Keratinocyte (primary cell): Measurements from ENCODE around the gene CALR3. TPM values are rescaled to one million over a fixed set of nuclear protein-coding genes. Genes with fewer than 3 reads are reported as not detected.

Experiments used
- DNase-seq: peaks from one replicate; pipeline ENCODE4 v3.0.0-alpha.2; 2011; ENCODE audit warnings: low read depth, missing footprints, low spot score
- FAIRE-seq: peaks from 2 replicates; lab custom pipeline; 2011; peaks lifted over from hg19 to GRCh38; lab: Jason Lieb, UNC
- H2AFZ ChIP-seq: 2 replicates; pipeline ENCODE4 v1.6.0; 2012; ENCODE audit warnings: low read length, control low read depth, inconsistent platforms; ENCODE audit not compliant: control insufficient read depth
- H3K27ac ChIP-seq: 2 replicates; pipeline ENCODE4 v1.5.1; 2011; ENCODE audit warnings: low read length; ENCODE audit not compliant: control insufficient read depth, insufficient read depth
- H3K27me3 ChIP-seq: 3 replicates; pipeline ENCODE4 v1.6.0; 2011; ENCODE audit warnings: low read length; ENCODE audit not compliant: control insufficient read depth, insufficient read depth; ENCODE audit errors: extremely low read depth
- H3K36me3 ChIP-seq, 2 experiments: 2 replicates in 1 of 2; 3 replicates in 1 of 2; pipeline ENCODE4 v1.5.1; 2011; ENCODE audit warnings: low read length in 2 of 2, mild to moderate bottlenecking in 1 of 2; ENCODE audit not compliant: control insufficient read depth in 2 of 2, insufficient read depth in 2 of 2; ENCODE audit errors: extremely low read depth in 1 of 2
- H3K4me1 ChIP-seq: 3 replicates; pipeline ENCODE4 v1.5.1; 2011; ENCODE audit warnings: low read length; ENCODE audit not compliant: control insufficient read depth, insufficient read depth; ENCODE audit errors: extremely low read depth
- H3K4me2 ChIP-seq: 3 replicates; pipeline ENCODE4 v1.6.0; 2011; ENCODE audit warnings: low read depth, low read length; ENCODE audit not compliant: control insufficient read depth, insufficient read depth; ENCODE audit errors: extremely low read depth
- H3K4me3 ChIP-seq, 3 experiments: fragments of 200-600 bp in 1 of 3; sonication (generic) in 1 of 3; 2 replicates in 2 of 3; 3 replicates in 1 of 3; pipeline ENCODE4 v1.5.1; 2011 to 2016; ENCODE audit warnings: low read length in 3 of 3, mild to moderate bottlenecking in 3 of 3, control low read depth in 2 of 3, inconsistent platforms in 1 of 3, low read depth in 1 of 3, mixed read lengths in 1 of 3, mixed run types in 1 of 3, moderate library complexity in 1 of 3; ENCODE audit not compliant: control insufficient read depth in 2 of 3, insufficient read depth in 2 of 3; ENCODE audit errors: extremely low read depth in 1 of 3
- H3K79me2 ChIP-seq: 2 replicates; pipeline ENCODE4 v1.6.0; 2012; ENCODE audit warnings: low read length; ENCODE audit not compliant: control insufficient read depth, insufficient read depth
- H3K9ac ChIP-seq: 3 replicates; pipeline ENCODE4 v1.6.0; 2011; ENCODE audit warnings: low read length; ENCODE audit not compliant: control insufficient read depth, insufficient read depth; ENCODE audit errors: extremely low read depth
- H3K9me1 ChIP-seq: 3 replicates; pipeline ENCODE4 v1.6.0; 2011; ENCODE audit warnings: low read length; ENCODE audit not compliant: control insufficient read depth, insufficient read depth; ENCODE audit errors: extremely low read depth
- H3K9me3 ChIP-seq: 2 replicates; pipeline ENCODE4 v1.5.1; 2012; ENCODE audit warnings: low read depth, low read length; ENCODE audit not compliant: control insufficient read depth
- H4K20me1 ChIP-seq: 3 replicates; pipeline ENCODE4 v1.6.0; 2011; ENCODE audit warnings: low read length; ENCODE audit not compliant: control insufficient read depth, insufficient read depth; ENCODE audit errors: extremely low read depth
- EZH2 ChIP-seq: IDR thresholded peaks from one replicate; pipeline ENCODE4 v1.6.1; 2012; ENCODE audit warnings: inconsistent platforms, mild to moderate bottlenecking, low read length, moderate library complexity
- dilution Hi-C: fragments of 300-500 bp; cut with MboI; formaldehyde crosslinking; loops from one replicate; pipeline ENCODE4 v1.7.0; 2020; ENCODE audit warnings: low sequenced_read_pairs; ENCODE audit not compliant: extremely low pct_ligation_motif_present
- polyA plus RNA-seq, 5 experiments: library from polyadenylated mRNA; depleted of rRNA in 3 of 5; stranded (reverse) in 3 of 5; stranded (forward) in 1 of 5; unstranded in 1 of 5; fragments of >200 nt; gene quantifications; 1 replicate in 1 of 5; 2 replicates in 3 of 5; 3 replicates in 1 of 5; pipeline versions ENCODE4 v1.2.1 to v1.2.3, GENCODE V29; 2011 to 2012; ENCODE audit warnings: missing spikeins in 2 of 5, low read depth in 1 of 5, low replicate concordance in 1 of 5
- TF ChIP-seq, protein P1 (sequence below), 3 experiments: IDR thresholded peaks in 1 of 3; conservative IDR thresholded peaks in 1 of 3; optimal IDR thresholded peaks in 1 of 3; 2 replicates in 2 of 3; 3 replicates in 1 of 3; pipeline versions ENCODE3 to v1.5.1; 2011; ENCODE audit warnings: low read length in 3 of 3, mild to moderate bottlenecking in 3 of 3, moderate library complexity in 2 of 3, control low read depth in 1 of 3, inconsistent platforms in 1 of 3; ENCODE audit not compliant: insufficient read depth in 2 of 3; ENCODE audit errors: extremely low read depth in 1 of 3

CALR3 gene
- polyA plus RNA-seq, 1 donor (not counting 4 experiments of a cell fraction or from before 2014, with no cell fraction given) = not detected

DNA sequence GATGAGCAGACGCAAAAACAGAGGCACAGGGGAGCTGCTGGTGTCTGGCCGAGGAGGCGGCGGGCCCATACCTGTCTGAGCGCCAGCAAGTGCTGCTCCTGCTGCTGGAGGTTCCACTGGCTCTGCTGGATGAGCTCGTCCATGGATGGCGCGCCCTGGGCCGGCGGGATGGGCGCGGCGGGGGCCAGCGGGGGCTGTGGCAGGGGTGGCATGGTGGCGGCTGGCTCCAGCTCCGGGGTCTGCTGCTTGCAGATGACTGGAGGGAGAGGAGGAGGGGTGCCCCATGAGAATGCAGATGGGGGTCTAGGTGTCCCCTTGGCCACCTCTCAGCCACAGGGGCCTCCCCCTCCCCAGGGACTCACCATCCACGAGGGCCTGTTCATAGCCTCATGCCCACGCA is 39.4 kb upstream of the CALR3 start:
- dilution Hi-C loops = no loop called here
- TF ChIP-seq EZH2 = no peak
- TF ChIP-seq, protein P1, sequence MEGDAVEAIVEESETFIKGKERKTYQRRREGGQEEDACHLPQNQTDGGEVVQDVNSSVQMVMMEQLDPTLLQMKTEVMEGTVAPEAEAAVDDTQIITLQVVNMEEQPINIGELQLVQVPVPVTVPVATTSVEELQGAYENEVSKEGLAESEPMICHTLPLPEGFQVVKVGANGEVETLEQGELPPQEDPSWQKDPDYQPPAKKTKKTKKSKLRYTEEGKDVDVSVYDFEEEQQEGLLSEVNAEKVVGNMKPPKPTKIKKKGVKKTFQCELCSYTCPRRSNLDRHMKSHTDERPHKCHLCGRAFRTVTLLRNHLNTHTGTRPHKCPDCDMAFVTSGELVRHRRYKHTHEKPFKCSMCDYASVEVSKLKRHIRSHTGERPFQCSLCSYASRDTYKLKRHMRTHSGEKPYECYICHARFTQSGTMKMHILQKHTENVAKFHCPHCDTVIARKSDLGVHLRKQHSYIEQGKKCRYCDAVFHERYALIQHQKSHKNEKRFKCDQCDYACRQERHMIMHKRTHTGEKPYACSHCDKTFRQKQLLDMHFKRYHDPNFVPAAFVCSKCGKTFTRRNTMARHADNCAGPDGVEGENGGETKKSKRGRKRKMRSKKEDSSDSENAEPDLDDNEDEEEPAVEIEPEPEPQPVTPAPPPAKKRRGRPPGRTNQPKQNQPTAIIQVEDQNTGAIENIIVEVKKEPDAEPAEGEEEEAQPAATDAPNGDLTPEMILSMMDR (optimal IDR thresholded peaks at IDR 0.05 in 1 of 3, IDR thresholded peaks at IDR 0.05 in 1 of 3, conservative IDR thresholded peaks at IDR 0.05 in 1 of 3; ENCODE audit: extremely low read depth in 1 of 3, insufficient read depth in 2 of 3, low read length in 3 of 3) = no peak
- H3K27ac ChIP-seq = no peak overlapping the region
- H3K4me3 ChIP-seq = no peak overlapping the region
- FAIRE-seq (no peak), DNase-seq (no peak)
- H4K20me1 ChIP-seq = peaks cover 23% of the 10 kb centered on the region
- H3K4me2 ChIP-seq = no peak overlapping the region
- no peak overlapping the region for H3K9ac ChIP-seq
- H3K9me3 ChIP-seq = no peaks in the 10 kb centered on the region
- no peaks in the 10 kb centered on the region for H3K4me1 ChIP-seq
- no peak overlapping the region for H2AFZ ChIP-seq
- peaks cover 54 to 58% of the 10 kb centered on the region in 2 experiments for H3K36me3 ChIP-seq
- H3K79me2 ChIP-seq = peaks cover 54% of the 10 kb centered on the region
- H3K9me1 ChIP-seq = no peaks in the 10 kb centered on the region
- H3K27me3 ChIP-seq = no peaks in the 10 kb centered on the region

DNA sequence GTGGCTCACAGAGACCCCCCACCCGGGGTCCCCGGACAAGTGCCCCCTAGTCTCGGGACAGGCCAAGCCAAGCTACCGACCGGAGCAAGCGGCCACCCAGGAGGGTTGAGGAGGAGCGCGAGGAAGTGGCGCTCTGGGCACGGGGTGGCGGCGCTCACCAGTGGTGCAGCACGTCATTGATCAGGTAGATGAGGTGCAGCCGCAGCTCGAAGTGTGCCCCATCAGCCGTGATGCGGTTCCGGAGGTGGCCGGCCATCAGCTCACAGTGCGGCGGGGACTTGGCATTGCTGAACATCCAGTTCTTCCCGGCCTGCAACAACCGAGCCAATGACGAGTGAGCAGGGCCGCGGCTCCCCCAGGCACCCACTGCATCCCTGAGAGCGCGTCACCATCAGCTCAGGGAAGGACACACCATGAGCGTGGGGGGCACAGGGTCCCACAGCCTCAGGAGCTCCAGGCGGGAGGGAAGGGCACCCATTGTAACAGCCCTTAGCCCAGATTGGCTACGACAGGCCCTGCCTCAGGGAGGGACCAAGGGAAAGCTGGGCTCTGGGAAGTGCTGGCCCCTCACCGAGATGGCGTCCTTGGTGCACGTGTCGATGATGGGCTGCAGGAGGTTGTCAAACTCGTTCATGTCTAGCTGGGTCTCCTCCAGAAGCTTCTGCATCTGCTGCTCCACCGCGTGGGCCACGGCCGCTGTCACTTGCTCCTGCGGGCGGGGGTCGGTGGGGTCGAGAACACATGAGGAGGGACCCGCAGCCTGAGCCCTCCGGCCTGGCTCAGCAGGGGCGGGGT is 36.7 kb upstream of the CALR3 start:
- no peak overlapping the region for H3K4me2 ChIP-seq
- dilution Hi-C loops = no loop called here
- no peak overlapping the region for H2AFZ ChIP-seq
- FAIRE-seq = no peak
- no peak overlapping the region for H3K9ac ChIP-seq
- H3K27ac ChIP-seq = no peak overlapping the region
- no peaks in the 10 kb centered on the region for H3K9me3 ChIP-seq
- H3K4me3 ChIP-seq = no peak overlapping the region
- H3K4me1 ChIP-seq = no peaks in the 10 kb centered on the region
- H3K79me2 ChIP-seq = peaks cover 31% of the 10 kb centered on the region
- H4K20me1 ChIP-seq = peaks cover 10% of the 10 kb centered on the region
- H3K9me1 ChIP-seq = no peaks in the 10 kb centered on the region
- H3K27me3 ChIP-seq = no peaks in the 10 kb centered on the region
- peaks cover 52 to 61% of the 10 kb centered on the region in 2 experiments for H3K36me3 ChIP-seq
- TF ChIP-seq, protein P1 (optimal IDR thresholded peaks at IDR 0.05 in 1 of 3, IDR thresholded peaks at IDR 0.05 in 1 of 3, conservative IDR thresholded peaks at IDR 0.05 in 1 of 3; ENCODE audit: extremely low read depth in 1 of 3, insufficient read depth in 2 of 3, low read length in 3 of 3) = no peak
- TF ChIP-seq EZH2 = no peak
- no peak for DNase-seq
